Stomach (tissue), 4 donors: ENCODE results near the gene ATP6V1B1.

Experiments
- POLR2A ChIP-seq, 4 donors: fragments of 450-650 bp; IDR thresholded peaks; one replicate each; pipeline ENCODE4 v1.6.1; 2016; ENCODE audit warnings: antibody characterized with exemption in 4 of 4, control low read depth in 2 of 4, mild to moderate bottlenecking in 1 of 4, moderate library complexity in 1 of 4
- TF ChIP-seq, protein P1 (sequence below), 7 experiments: fragments of 450-650 bp in 4 of 7; fragments of 200-600 bp in 3 of 7; sonication (generic) in 3 of 7; IDR thresholded peaks; one replicate each; pipeline ENCODE4 v1.5.1; 2016 to 2019; ENCODE audit warnings: antibody characterized with exemption in 7 of 7, control low read depth in 2 of 7, mild to moderate bottlenecking in 1 of 7

DNA sequence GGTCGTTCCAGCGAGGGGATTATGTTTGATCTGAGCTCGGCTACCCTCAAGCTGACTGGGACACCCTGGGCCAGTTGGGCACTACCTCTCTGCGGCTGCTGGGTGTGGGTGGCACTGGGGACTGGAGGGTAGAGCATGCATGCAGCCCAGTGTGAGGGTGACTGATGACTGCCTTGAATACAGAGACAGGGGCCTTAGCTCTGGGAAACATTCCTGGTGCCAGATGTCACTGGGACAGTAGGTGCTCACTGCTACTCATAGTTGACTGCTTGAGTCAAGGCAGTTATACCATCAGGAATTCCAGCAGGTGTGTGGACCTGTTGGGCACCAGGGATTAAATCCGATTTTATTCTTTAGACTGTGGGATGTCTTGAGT, 33.6 kb upstream of the ATP6V1B1 start:
- TF ChIP-seq, protein P1, sequence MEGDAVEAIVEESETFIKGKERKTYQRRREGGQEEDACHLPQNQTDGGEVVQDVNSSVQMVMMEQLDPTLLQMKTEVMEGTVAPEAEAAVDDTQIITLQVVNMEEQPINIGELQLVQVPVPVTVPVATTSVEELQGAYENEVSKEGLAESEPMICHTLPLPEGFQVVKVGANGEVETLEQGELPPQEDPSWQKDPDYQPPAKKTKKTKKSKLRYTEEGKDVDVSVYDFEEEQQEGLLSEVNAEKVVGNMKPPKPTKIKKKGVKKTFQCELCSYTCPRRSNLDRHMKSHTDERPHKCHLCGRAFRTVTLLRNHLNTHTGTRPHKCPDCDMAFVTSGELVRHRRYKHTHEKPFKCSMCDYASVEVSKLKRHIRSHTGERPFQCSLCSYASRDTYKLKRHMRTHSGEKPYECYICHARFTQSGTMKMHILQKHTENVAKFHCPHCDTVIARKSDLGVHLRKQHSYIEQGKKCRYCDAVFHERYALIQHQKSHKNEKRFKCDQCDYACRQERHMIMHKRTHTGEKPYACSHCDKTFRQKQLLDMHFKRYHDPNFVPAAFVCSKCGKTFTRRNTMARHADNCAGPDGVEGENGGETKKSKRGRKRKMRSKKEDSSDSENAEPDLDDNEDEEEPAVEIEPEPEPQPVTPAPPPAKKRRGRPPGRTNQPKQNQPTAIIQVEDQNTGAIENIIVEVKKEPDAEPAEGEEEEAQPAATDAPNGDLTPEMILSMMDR (IDR thresholded peaks at IDR 0.05), result no peak
- no peak for TF ChIP-seq POLR2A (IDR thresholded peaks at IDR 0.05)
